HepG2 (cell line): ENCODE data around the gene C3orf18. TPM values are rescaled to one million over a fixed set of nuclear protein-coding genes. Genes with fewer than 3 reads are reported as not detected.
A peak's percentile ranks its signal among the peaks of the same experiment; 100 is the strongest.

Experiments used
- ATAC-seq: fragments of 200-7000 bp; cut with Tn5 transposase; 3 replicates; pipeline ENCODE4 v1.9.1; 2020; ENCODE audit warnings: mild to moderate bottlenecking, moderate library complexity
- BruUV-seq: library from RNA; stranded (reverse); fragments of 400-500 nt; replicated peaks from 2 replicates; lab custom pipeline; 2021; lab: Mats Ljungman, UMichigan
- CTCF ChIA-PET: fragments of 300-600 bp; formaldehyde crosslinking; extraction: SDS; loops from one replicate; lab custom pipeline; 2021; ENCODE audit warnings: low total read pairs, inconsistent platforms, low intra/inter-chr PET ratio; lab: Yijun Ruan, JAX
- POLR2A ChIA-PET: fragments of 350-600 bp; sonication (Branson Sonifier 250); formaldehyde crosslinking; loops from one replicate; lab custom pipeline; 2020; ENCODE audit warnings: antibody characterized with exemption, inconsistent platforms; lab: Yijun Ruan, JAX
- DNase-seq: peaks from one replicate; pipeline ENCODE4 v3.0.0-alpha.2; 2015; ENCODE audit warnings: low spot score
- FAIRE-seq: peaks from 3 replicates; lab custom pipeline; 2011; peaks lifted over from hg19 to GRCh38; lab: Jason Lieb, UNC
- H2AFZ ChIP-seq: one replicate; pipeline ENCODE4 v1.6.1; 2011; ENCODE audit warnings: low read length, inconsistent platforms
- H3K27ac ChIP-seq: fragments of 300-600 bp; 3 replicates; pipeline ENCODE4 v1.8.0; 2011; ENCODE audit warnings: mixed run types, mild to moderate bottlenecking, mixed read lengths, low read length, inconsistent platforms; ENCODE audit not compliant: insufficient read depth; ENCODE audit errors: extremely low read length
- H3K27me3 ChIP-seq, 2 experiments: fragments of 200-600 bp in 1 of 2; 2 replicates in 1 of 2; 3 replicates in 1 of 2; pipeline versions ENCODE4 v1.6.0 to v1.8.0; 2011; ENCODE audit warnings: low read length in 2 of 2, mild to moderate bottlenecking in 2 of 2, moderate library complexity in 2 of 2, inconsistent platforms in 1 of 2; ENCODE audit not compliant: insufficient read depth in 2 of 2, control insufficient read depth in 1 of 2
- H3K36me3 ChIP-seq, 2 experiments: fragments of 200-600 bp in 1 of 2; replicated peaks in 1 of 2; 2 replicates in 1 of 2; 3 replicates in 1 of 2; pipeline versions ENCODE4 v1.5.1 to v1.8.0; 2011; ENCODE audit warnings: low read length in 2 of 2, inconsistent platforms in 1 of 2; ENCODE audit not compliant: insufficient read depth in 2 of 2, control insufficient read depth in 1 of 2
- H3K4me1 ChIP-seq: 2 replicates; pipeline ENCODE4 v1.5.1; 2012; ENCODE audit warnings: low read length, inconsistent platforms; ENCODE audit not compliant: insufficient read depth
- H3K4me2 ChIP-seq: 2 replicates; pipeline ENCODE4 v1.6.0; 2011; ENCODE audit warnings: low read depth, low read length, inconsistent platforms
- H3K4me3 ChIP-seq, 3 experiments: fragments of 200-600 bp in 1 of 3; sonication (generic), shearing (Covaris generic) in 1 of 3; replicated peaks in 1 of 3; 2 replicates each; pipeline ENCODE4 v1.5.1; 2011 to 2016; ENCODE audit warnings: low read length in 3 of 3, inconsistent platforms in 2 of 3, low read depth in 2 of 3, mild to moderate bottlenecking in 2 of 3, control low read depth in 1 of 3, mixed read lengths in 1 of 3; ENCODE audit not compliant: insufficient read depth in 1 of 3
- H3K79me2 ChIP-seq: one replicate; pipeline ENCODE4 v1.6.1; 2011; ENCODE audit warnings: low read length, inconsistent platforms; ENCODE audit not compliant: insufficient read depth
- H3K9ac ChIP-seq: 2 replicates; pipeline ENCODE4 v1.6.0; 2011; ENCODE audit warnings: mild to moderate bottlenecking, low read depth, low read length, inconsistent platforms; ENCODE audit not compliant: insufficient read depth
- H3K9me3 ChIP-seq: 2 replicates; pipeline ENCODE4 v1.5.1; 2012; ENCODE audit warnings: mild to moderate bottlenecking, low read length
- H4K20me1 ChIP-seq: 2 replicates; pipeline ENCODE4 v1.6.0; 2011; ENCODE audit warnings: inconsistent platforms, mild to moderate bottlenecking, low read length, moderate library complexity; ENCODE audit not compliant: insufficient read depth
- CHD2 ChIP-seq: IDR thresholded peaks from 2 replicates; pipeline ENCODE4 v1.6.1; 2011; ENCODE audit warnings: low read depth, low read length, improper control_type of control experiment
- DR1 ChIP-seq: sonication (generic); formaldehyde crosslinking; IDR thresholded peaks from 2 replicates; pipeline ENCODE4 v1.8.0; 2021; ENCODE audit warnings: mild to moderate bottlenecking, missing genetic modification reagents, inconsistent platforms
- EEA1 ChIP-seq: sonication (generic); formaldehyde crosslinking; IDR thresholded peaks from 2 replicates; pipeline ENCODE4 v1.5.1; 2020; ENCODE audit warnings: mild to moderate bottlenecking, missing genetic modification reagents, borderline replicate concordance
- ZNF629 ChIP-seq: sonication (generic); formaldehyde crosslinking; conservative IDR thresholded peaks from 2 replicates; pipeline ENCODE4 v1.5.0; 2020; ENCODE audit warnings: missing genetic modification reagents
- WGBS: methylation state at CpG from one replicate; pipeline ENCODE4 v1.1.6; 2017; ENCODE audit warnings: low lambda C conversion rate; 5-methylcytosine and 5-hydroxymethylcytosine counted together
- in situ Hi-C: cut with HindIII; loops from 2 replicates; pipeline ENCODE4 v1.10.0; 2017; ENCODE audit warnings: low pct_unique_long_range_greater_than_20kb; ENCODE audit not compliant: extremely low pct_ligation_motif_present
- intact Hi-C: fragments of 100-400 bp; cut with micrococcal nuclease; formaldehyde crosslinking; loops from one replicate; pipeline ENCODE4 v1.10.0; 2022; ENCODE audit not compliant: unreplicated experiment
- polyA plus RNA-seq, 8 experiments: library from polyadenylated mRNA; depleted of rRNA in 3 of 8; stranded (reverse) in 7 of 8; unstranded in 1 of 8; fragments of >200 nt; fragmentation: Illumina TruSeq in 4 of 8; extraction: Trizol in 4 of 8; gene quantifications; 2 replicates each; pipeline versions ENCODE4 v1.2.1 to v1.2.3, GENCODE V29; 2011 to 2016; ENCODE audit warnings: low read depth in 4 of 8, missing spikeins in 1 of 8, mixed read lengths in 1 of 8; ENCODE audit not compliant: insufficient read depth in 1 of 8
- total RNA-seq, 5 experiments: library from RNA; depleted of rRNA; stranded (reverse); fragments of >200 nt; fragmentation: Illumina TruSeq; extraction: Trizol; gene quantifications; 2 replicates each; pipeline ENCODE4 v1.2.3, GENCODE V29; 2016; ENCODE audit warnings: low read depth in 1 of 5
- TF ChIP-seq, protein P1 (sequence below): sonication (generic); formaldehyde crosslinking; IDR thresholded peaks from 2 replicates; pipeline ENCODE4 v1.5.1; 2020; ENCODE audit warnings: mild to moderate bottlenecking, missing genetic modification reagents, moderate library complexity

The C3orf18 gene
- total and polyA plus RNA-seq, 2 of the 13 experiments (the other 11 are each of a cell fraction or from before 2014, with no cell fraction given), result 1.6 to 4.8 TPM

DNA sequence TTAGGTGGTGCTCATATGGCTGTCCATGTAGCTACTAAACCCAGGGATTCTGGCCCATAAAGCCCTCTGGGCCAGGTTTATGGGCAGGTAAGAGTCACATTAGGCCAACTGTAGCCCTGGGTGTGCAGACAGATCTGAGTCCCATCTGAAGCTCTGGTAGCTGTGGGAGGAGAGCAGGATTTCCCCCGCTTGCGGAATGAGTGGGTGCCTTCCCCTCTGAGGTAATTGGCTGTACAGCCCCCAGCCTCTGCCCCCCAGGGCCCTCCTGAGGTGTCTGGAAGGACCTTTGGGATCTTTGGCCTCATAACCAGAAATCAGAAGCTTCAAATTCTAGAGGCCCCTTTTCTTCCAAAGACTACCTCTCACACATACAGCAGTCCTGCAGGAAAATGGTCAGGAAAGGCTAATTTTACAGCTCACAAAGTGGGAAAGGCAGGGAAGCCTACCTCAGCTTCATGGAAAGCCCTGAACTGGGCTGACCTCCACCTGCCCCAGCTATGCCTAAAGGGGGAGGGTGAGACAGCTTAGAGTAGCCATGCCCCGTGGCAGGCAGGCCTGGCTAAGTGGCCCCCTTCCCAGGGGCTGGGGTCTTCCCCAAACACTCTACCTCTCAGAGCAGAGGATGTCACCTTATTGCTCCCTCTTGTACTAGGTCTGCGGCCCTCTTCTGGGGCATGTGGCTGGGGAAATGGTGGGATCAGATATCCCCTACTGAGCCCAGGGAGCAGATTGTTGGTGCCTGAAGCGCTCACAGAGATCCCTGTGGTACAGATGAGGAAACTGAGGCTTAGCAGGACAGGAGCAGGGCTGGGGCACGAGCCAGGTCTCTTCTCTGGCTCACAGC lies 18.6 kb upstream of the C3orf18 start:
- no peak overlapping the region for H3K4me2 ChIP-seq
- no TSS peak for BruUV-seq
- H3K9ac ChIP-seq, result no peak overlapping the region
- DNase-seq (no peak), FAIRE-seq (no peak), ATAC-seq (no peak)
- no peak for TF ChIP-seq DR1 (CRISPR knock-in tag)
- TF ChIP-seq ZNF629, result peak; percentile 52; the same call in 1 of the 2 replicates
- TF ChIP-seq CHD2, result no peak
- TF ChIP-seq, protein P1, sequence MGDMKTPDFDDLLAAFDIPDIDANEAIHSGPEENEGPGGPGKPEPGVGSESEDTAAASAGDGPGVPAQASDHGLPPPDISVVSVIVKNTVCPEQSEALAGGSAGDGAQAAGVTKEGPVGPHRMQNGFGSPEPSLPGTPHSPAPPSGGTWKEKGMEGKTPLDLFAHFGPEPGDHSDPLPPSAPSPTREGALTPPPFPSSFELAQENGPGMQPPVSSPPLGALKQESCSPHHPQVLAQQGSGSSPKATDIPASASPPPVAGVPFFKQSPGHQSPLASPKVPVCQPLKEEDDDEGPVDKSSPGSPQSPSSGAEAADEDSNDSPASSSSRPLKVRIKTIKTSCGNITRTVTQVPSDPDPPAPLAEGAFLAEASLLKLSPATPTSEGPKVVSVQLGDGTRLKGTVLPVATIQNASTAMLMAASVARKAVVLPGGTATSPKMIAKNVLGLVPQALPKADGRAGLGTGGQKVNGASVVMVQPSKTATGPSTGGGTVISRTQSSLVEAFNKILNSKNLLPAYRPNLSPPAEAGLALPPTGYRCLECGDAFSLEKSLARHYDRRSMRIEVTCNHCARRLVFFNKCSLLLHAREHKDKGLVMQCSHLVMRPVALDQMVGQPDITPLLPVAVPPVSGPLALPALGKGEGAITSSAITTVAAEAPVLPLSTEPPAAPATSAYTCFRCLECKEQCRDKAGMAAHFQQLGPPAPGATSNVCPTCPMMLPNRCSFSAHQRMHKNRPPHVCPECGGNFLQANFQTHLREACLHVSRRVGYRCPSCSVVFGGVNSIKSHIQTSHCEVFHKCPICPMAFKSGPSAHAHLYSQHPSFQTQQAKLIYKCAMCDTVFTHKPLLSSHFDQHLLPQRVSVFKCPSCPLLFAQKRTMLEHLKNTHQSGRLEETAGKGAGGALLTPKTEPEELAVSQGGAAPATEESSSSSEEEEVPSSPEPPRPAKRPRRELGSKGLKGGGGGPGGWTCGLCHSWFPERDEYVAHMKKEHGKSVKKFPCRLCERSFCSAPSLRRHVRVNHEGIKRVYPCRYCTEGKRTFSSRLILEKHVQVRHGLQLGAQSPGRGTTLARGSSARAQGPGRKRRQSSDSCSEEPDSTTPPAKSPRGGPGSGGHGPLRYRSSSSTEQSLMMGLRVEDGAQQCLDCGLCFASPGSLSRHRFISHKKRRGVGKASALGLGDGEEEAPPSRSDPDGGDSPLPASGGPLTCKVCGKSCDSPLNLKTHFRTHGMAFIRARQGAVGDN, result peak; percentile 44
- TF ChIP-seq EEA1 (CRISPR knock-in tag), result peak; percentile 53; the same call in 1 of the 2 replicates
- ChIA-PET POLR2A (interaction anchor here (0.8 to 3.8 kb wide), 10 partner anchors 15 to 799 kb away, joined by 3 to 34 read pairs (median 6); partner anchors contain the start of genes CISH, HEMK1, MANF and MAPKAPK3), CTCF (no interaction called here)
- no peak overlapping the region for H3K4me3 ChIP-seq
- H2AFZ ChIP-seq, result no peak overlapping the region
- WGBS, result 74% methylated on average over 4 of the region's 6 CpGs
- no peaks in the 10 kb centered on the region for H3K36me3 ChIP-seq
- peaks cover 99% of the 10 kb centered on the region for H3K4me1 ChIP-seq
- H3K27me3 ChIP-seq, result no peaks in the 10 kb centered on the region; a peak in 1 of 5 replicates
- in situ Hi-C loops, result no loop called here
- no peaks in the 10 kb centered on the region for H3K9me3 ChIP-seq
- H3K79me2 ChIP-seq, result no peaks in the 10 kb centered on the region
- peak overlapping the region; percentile 99 for H3K27ac ChIP-seq
- H4K20me1 ChIP-seq, result no peaks in the 10 kb centered on the region
- intact Hi-C loops, result no loop called here
